Erythroblast (primary cell): ENCODE measurements around the gene OSBPL2.

ENCODE experiments used
- DNase-seq, 2 experiments: peaks; one replicate each; lab custom pipeline; 2025; lab: John Stamatoyannopoulos, UW
- GATA1 ChIP-seq: IDR thresholded peaks from 2 replicates; pipeline ENCODE4 v1.6.1; 2011; ENCODE audit warnings: low read depth, mild to moderate bottlenecking, control low read depth, low read length, moderate library complexity
- POLR2A ChIP-seq: IDR thresholded peaks from 2 replicates; pipeline ENCODE4 v1.6.1; 2011; ENCODE audit warnings: mild to moderate bottlenecking, low read length

Gene OSBPL2

GRCh38 chr20:62212299-62212698, 26.0 kb upstream of the OSBPL2 start:
- TF ChIP-seq GATA1 (no peak), POLR2A (no peak)
- DNase-seq: no peak

- DNase-seq: no peak
- TF ChIP-seq GATA1: no peak
- TF ChIP-seq POLR2A: no peak
These were observed 24.3 kb upstream of the OSBPL2 start for GRCh38 chr20:62214067-62214466.

GRCh38 chr20:62215020-62215990, 23.0 kb upstream of the OSBPL2 start:
- TF ChIP-seq POLR2A (no peak), GATA1 (no peak)
- DNase-seq: no peak

GRCh38 chr20:62215991-62216635, 22.2 kb upstream of the OSBPL2 start:
- DNase-seq: no peak
- TF ChIP-seq POLR2A (no peak), GATA1 (no peak)

GRCh38 chr20:62216636-62217566, 21.4 kb upstream of the OSBPL2 start:
- DNase-seq: no peak
- TF ChIP-seq POLR2A (no peak), GATA1 (no peak)

- TF ChIP-seq GATA1: no peak
- no peak for TF ChIP-seq POLR2A
- DNase-seq: no peak
These were observed 20.2 kb upstream of the OSBPL2 start for GRCh38 chr20:62217913-62218773.

- no peak for DNase-seq
- TF ChIP-seq POLR2A (no peak), GATA1 (no peak)
These were observed 19.0 kb upstream of the OSBPL2 start for GRCh38 chr20:62219101-62219991.

- peak; percentile 60 to 64 for DNase-seq
These were observed 18.2 kb upstream of the OSBPL2 start, which contains the start of gene HRH3 for GRCh38 chr20:62219992-62220665. HRH3 (minus strand) TSS chr20:62220278; CDS start chr20:62219970, 308 bp downstream.

GRCh38 chr20:62220666-62221568, 17.4 kb upstream of the OSBPL2 start:
- TF ChIP-seq GATA1 (no peak), POLR2A (no peak)
- DNase-seq: no peak

More at GRCh38 chr20:62219992-62220665, 18.2 kb upstream of the OSBPL2 start, which contains the start of gene HRH3:
- no peak for TF ChIP-seq GATA1
- no peak for TF ChIP-seq POLR2A

GRCh38 chr20:62222266-62222850, 16.0 kb upstream of the OSBPL2 start:
- TF ChIP-seq GATA1: no peak
- TF ChIP-seq POLR2A: no peak
- DNase-seq: no peak
